Stimulated activated naive CD4-positive, alpha-beta T cell (primary cell): ENCODE measurements around the gene C12orf54.
A peak's percentile ranks its signal among the peaks of the same experiment; 100 is the strongest.
"Not testable (repeated sequence)": the region's sequence is repeated elsewhere in the genome, so short reads cannot be mapped to it uniquely, and the experiment has no call there.

Experiments
- DNase-seq, 6 experiments: peaks; one replicate each; lab custom pipeline; 2025; lab: John Stamatoyannopoulos, UW

The C12orf54 gene

DNA sequence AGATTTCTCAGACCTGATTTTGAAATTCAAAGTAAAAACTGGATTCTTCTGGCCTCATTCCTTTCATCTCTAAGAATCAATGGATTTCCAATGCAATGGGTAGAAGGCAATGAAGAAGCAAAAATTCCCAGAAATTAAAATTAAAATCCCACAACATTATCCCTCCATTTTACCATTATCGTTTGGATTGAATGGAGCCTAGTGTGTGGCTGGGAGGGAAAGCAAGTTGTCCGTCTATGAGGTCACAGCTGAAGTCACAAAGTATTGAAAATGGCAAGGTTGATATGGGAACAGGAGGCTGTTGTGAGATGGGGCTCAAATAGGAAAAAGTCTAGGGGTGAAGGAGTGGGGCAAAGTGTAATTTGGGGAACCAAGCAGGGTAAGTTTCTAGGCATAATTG lies at the start of gene C12orf54:
TSS of gene C12orf54 (plus strand) at position 301 of the 400 bp plus-strand sequence. CDS start 799 bp downstream, outside the sequence.
- DNase-seq: no peak

DNA sequence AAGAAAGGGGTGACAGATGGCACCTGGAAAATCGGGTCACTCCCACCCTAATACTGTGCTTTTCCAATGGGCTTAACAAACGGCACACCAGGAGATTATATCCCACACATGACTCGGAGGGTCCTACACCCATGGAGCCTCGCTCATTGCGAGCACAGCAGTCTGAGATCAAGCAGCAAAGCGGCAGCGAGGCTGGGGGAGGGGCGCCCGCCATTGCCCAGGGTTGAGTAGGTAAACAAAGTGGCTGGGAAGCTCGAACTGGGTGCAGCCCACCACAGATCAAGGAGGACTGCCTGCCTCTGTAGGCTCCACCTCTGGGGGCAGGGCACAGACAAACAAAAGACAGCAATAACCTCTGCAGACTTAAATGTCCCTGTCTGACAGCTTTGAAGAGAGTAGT lies 48.3 kb upstream of the C12orf54 start:
- DNase-seq: not testable (repeated sequence)

DNA sequence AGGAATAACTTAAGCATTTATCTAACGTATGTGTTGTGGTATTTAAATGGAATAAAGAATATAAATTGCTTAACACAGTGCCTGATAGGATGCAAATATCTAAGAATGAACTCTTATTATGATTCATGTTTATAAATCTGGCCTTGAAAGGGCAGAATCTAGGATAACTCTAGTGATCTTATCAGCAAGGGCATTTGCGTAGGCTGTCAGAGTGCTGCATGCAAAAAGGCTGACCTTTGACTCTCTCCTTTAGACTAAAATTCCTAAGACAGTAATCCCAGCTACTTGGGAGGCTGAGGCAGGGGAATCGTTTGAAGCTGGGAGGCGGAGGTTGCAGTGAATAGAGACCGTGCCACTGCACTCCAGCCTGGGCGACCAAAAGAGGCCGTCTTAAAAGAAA lies 41.2 kb upstream of the C12orf54 start:
- DNase-seq: no peak

DNA sequence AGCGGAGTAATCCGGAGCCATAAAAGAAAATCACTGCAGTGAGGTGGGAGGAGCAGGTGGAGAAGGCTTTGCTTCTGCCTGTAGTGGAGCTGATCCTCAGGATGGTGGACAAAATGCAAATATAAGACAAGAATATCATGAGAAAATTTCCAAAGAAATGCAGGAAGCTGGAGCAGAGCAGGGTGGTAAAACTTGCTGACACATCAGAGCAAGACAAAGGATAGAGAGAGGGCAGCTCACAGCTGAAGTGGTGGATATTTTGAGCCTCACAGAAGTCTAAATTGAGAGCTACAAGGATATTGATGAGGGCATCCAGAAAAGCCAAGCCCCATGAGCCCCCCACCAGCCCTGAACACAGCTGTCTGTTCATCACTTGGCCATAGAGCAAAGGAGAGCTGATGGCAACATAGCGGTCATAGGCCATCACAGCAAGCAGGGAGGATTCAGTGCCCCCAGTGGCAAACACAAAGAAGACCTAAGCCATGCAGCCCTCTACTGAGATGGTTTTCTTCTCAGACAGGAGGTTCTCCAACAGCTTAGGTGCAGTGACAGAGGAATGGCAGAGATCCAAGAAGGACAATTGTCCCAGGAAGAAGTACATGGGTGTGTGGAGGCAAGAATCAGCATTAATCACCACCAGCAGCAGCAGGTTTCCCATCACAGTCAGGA lies 40.0 kb upstream of the C12orf54 start:
- no peak for DNase-seq

DNA sequence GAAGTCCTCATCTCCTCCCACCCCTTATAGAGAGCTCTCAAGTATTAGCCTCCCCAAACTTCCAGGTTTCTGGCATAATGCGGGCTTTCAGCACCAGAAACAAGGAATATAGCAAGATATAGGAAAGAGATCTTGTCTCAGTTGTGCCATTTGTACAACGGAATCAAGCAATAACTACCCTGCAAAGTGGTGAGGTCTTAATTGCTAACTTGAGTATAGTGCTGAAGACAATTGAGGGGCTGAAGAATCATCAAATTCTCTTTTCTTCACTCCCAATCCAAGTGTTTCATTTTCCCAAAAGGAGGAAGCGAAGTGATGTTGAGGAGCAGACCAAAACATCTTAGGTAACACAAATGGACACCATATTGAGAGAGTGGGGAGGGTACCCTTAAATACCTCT lies 36.8 kb upstream of the C12orf54 start:
- DNase-seq: no peak

DNA sequence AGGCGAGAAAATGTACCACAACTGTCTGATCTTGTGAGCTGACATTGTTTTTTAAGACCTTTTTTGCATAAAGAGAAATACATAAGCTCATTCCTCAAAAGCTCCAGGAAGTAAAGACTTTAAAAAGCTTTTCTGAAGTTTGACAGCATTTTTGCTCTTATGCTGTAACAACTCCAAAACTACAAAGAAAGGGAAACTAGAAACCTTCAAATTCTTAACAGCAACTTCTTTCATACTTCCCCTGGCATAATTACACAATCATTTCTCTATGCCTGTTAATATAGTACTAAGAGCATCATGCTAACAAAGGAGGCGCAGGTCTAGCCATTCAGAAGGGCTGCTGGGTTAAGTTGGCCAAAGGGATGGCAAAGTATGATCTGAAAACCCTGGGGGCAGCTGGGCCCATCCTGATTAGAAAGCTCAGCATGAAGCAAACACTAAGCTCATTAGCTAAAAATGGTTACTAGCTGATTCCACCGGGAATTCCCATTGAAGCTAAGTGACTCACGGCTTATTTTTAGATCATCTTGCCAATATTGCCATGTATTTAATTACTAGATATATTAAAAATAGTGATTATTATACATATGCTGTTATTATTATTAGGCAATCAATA lies 36.0 kb upstream of the C12orf54 start:
- peak in 2 of 6 experiments; percentile 16 to 25 for DNase-seq

DNA sequence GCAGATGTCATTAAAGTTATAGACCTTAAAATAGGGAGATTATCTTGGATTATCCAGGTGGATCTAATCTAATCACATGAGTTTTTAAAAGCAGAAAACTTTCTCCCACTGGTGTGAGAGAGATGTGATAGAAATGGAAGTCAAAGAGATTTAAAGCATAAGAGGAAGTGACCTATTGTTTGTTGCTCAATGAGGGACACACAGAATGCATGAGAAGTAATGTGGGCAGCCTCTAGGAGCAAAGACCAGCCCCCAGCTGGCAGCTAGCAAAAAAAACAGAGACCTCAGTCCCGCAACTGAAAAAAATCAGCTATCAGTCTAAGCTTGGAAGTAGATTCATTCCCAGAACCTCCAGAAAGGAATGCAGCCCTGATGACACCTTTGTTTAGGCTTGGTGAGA lies 34.5 kb upstream of the C12orf54 start:
- no peak for DNase-seq

DNA sequence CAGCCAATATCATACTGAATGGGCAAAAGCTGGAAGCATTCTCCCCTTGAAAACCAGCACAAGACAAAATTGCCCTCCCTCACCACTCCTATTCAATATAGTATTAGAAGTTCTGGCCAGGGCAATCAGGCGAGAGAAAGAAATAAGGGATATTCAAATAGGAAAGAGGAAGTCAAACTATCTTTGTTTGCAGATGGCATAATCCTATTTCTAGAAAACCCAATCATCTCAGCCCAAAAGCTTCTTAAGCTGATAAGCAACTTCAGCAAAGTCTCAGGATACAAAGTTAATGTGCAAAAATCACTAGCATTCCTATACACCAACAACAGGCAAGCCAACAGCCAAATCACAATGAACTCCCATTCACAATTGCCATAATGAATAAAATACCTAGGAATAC lies 30.9 kb upstream of the C12orf54 start:
- DNase-seq: no peak

DNA sequence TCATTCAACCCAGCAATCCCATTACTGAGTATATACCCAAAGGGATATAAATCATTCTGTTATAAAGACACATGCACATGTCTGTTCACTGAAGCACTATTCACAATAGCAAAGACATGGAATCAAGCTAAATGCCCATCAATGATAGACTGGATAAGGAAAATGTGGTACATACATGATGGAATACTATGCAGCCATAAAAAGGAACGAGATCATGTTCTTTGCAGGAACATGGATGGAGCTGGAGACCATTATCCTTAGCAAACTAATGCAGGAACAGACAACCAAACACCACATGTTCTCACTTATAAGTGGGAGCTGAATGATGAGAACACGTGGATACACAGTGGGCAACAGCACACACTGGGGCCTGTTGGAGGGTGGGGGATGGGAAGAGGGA lies 29.3 kb upstream of the C12orf54 start:
- DNase-seq: not testable (repeated sequence)

DNA sequence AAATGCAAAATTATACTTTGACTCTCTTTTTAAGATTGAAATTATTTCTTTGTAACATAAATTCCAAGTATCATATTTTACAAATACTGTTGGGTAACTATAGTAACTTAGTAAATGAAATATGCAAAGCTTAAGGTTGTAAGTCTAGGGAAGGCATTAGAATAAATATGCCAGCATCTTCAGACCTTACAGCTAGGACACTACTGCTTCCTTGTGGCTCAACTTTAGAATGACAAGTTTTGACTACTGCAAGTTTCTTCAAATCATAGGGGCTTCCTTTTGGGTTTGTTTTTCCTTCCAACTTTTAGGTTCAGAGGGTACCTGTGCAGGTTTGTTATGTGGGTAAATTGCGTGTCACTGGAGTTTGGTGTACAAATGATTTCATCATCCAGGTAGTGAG lies 27.6 kb upstream of the C12orf54 start:
- DNase-seq: peak in 2 of 6 experiments; percentile 36 to 49

DNA sequence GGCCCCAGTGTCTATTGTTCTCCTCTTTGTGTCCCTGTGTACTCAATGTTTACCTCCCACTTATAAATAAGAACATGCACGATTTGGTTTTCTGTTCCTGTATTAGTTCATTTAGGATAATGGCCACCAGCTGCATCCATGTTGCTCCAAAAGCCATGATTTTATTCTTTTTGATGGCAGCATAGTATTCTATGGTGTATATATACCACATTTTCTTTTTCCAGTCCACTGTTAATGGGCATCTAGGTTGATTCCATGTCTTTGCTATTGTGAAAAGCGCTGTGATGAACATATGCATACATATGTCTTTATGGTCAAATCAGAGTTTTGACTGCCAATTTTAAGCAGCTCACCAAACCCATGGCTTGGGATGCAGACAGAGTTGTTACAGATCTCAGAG lies 27.2 kb upstream of the C12orf54 start:
- no peak for DNase-seq

DNA sequence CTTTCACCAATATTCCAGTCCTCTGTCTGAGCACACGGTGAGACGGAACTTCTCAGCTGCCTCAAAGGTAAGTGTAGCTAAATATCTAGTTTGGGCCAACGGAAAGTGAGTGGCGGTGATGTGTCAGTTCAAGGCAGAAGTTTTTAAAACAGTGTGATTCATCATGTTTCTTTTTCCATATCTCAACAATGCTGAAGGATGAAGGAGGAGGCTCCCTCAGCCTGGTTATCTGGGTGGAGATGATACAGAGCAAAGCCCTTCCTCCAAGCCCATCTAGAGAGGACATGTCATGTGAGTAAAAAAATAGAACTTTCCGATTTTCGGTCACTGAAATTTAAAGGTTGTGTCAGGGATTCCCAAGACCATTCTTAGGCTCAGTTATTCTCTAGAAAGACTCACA lies 23.0 kb upstream of the C12orf54 start:
- no peak for DNase-seq

DNA sequence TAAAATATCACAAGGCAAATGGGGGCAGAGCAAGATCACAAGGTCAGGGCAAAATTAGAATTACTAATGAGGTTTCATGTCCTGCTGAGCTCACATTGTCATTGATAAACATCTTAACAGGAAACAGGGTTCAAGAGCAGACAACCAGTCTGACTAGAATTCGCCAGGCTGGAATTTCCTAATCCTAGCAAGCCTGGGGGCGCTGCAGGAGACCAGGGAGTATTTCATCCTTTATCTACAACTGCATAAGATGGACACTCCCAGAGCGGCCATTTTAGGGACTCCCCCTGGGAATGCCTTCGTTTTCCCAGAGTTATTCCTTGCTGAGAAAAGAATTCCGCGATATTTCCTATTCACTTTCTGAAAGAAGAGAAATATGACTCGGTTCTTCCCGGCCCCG lies 13.3 kb upstream of the C12orf54 start:
- not testable (repeated sequence) for DNase-seq

DNA sequence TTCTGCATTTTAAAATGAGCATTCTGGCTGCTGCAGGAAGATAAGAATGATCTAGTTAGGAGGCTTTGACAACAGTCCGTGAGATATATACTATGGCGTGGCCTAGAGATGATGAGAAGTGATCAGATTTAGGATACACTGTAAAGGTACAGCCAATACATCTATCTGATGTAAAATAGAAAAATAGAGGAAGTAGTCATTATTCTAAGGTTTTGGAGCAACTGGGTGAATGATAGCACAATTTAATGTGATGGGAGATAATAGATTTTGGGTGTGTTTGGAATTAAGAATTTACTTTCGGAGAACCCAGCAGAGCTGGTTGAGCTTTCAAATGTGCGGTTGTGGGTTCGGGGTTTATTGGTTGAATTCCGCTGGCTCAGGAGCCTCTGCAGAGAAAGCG lies 10.0 kb upstream of the C12orf54 start, which contains the start of gene ANP32D:
TSS of gene ANP32D (plus strand) at position 301 of the 400 bp plus-strand sequence. CDS start 106 bp downstream, outside the sequence.
- DNase-seq: no peak

DNA sequence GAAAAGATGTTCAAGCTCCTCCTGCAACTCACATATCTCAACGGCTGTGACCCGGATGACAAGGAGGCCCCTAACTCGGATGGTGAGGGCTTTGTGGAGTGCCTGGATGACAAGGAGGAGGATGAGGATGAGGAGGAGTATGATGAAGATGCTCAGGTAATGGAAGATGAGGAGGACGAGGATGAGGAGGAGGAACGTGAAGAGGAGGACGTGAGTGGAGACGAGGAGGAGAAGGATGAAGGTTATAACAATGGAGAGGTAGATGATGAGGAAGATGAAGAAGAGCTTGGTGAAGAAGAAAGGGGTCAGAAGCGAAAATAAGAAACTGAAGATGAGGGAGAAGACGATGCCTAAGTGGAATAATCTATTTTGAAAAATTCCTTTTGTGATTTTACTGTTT lies 9.2 kb upstream of the C12orf54 start:
- no peak for DNase-seq

DNA sequence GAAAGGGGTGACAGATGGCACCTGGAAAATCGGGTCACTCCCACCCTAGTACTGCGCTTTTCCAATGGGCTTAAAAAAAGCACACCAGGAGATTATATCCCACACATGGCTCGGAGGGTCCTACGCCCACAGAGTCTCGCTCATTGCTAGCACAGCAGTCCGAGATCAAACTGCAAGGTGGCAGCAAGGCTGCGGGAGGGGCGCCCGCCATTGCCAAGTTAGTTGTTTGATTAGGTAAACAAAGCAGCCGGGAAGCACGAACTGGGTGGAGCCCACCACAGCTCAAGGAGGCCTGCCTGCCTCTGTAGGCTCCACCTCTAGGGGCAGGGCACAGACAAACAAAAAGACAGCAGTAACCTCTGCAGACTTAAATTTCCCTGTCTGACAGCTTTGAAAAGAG lies 7.8 kb upstream of the C12orf54 start:
- not testable (repeated sequence) for DNase-seq

DNA sequence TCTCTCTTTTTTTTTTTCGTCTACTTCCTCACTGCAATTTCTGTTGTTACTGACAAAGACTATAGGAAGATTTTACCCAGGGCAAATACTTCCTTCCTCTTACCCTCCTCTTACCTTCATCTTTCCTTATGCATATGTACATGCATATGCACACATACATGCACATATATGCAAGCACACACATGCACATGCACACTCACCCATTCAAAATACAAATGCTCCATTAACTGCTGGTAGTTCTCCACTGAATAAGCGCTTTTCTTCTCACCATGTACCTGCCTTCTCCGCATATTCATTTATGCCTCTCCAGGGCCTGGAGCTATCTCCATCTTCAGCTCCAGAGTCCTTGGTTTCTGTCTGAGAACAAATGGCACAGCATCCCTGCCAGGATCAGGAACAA lies 632 bp downstream of the C12orf54 start:
- DNase-seq: no peak

DNA sequence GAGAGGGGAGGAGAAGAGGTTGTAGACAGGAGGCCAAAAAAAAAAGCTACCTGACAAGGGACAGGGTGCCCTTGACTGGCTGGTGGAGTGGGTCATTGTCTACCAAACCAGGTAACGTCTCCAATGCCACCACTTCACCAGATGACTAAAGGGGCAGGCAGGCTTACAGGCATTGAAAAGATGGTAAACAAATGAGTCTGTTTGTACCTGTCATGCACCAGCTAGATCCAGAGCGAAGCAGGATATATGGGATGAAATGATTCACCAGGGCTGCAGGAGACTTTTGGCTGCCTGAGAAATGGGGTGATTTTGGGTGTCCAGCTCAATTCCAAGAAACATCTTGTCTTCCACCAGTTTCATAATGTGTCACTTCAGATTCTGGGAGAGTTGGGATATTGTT lies 4.0 kb downstream of the C12orf54 start:
- no peak for DNase-seq

DNA sequence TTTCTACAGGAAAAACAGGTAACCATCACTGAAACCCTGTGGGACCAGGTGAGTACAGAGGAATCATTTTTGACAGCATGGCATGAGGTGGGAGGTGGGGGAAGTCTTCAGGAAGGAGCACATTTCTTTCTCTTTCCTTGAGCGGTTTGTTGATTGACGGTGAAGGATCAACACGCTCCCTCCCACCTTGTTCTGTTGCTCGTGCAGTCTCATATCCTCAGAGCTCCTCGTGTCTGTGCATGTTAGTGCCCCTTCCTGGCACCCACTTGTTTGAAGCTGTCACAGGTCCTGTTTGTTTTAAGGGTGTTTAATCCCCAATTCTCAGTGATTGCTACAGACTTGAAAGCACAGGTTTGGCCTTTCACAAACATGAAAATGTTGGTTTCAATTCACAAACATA lies 4.4 kb downstream of the C12orf54 start:
- no peak for DNase-seq

DNA sequence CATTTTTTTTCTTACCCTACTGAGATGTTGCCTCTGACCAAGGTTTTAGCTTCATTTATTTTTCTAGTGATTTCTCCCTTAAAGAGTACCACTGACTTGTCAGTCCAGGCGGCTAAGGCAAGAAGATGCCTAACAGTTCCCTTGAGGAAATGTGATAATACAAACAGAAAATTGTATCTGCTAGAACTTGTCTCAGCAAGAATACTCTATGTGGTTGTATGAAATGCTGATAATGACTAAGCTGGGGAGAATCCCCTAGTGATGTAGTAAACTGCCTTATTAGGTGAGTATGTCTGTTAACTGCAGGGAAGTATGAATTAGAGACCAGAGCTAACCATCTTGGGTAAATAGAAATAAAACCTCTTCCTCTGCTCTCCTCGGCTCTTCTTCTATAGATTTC lies 6.7 kb downstream of the C12orf54 start:
- DNase-seq: no peak

DNA sequence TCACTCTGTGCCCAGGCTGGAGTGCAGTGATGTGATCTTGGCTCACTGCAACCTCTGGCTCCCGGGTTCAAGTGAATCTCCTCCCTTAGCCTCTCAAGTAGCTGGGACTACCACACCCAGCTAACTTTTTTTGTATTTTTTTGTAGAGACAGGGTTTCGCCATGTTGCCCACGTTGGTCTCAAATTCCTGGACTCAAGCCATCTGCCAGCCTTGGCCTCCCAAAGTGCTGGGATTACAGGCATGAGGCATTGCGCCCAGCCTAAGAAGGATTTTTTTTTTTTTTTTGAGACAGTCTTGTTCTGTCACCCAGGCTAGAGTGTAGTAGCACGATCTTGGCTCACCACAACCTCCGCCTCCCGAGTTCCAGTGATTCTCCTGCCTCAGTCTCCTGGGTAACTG lies 7.2 kb downstream of the C12orf54 start:
- DNase-seq: not testable (repeated sequence)

DNA sequence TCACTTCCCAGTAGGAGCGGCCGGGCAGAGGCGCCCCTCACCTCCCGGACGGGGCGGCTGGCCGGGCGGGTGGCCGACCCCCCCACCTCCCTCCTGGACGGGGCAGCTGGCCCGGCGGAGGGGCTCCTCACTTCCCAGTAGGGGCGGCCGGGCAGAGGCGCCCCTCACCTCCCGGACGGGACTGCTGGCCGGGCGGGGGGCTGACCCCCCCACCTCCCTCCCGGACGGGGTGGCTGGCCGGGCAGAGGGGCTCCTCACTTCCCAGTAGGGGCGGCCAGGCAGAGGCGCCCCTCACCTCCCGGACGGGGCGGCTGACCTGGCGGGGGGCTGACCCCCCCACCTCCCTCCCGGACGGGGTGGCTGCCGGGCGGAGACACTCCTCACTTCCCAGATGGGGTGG lies 18.0 kb downstream of the C12orf54 start:
- not testable (repeated sequence) for DNase-seq

DNA sequence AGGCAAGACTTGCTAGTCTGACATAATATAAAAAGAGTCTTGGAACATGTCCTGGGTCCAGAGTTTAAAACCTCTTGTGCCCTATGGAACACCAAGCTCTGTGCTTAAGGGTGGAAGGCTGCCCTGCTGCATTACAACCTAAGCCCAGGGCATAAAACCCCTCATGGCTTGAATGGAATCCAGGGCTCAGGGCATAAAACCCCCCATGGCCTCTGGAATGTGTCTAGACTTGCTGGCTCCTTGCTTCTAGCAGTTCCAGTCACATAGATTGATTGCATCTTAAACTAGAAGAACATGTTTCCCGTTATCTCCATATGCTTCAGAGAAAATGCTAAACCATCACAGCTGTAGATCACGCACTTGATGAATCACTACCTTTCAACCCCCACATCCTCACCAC lies 24.5 kb downstream of the C12orf54 start:
- not testable (repeated sequence) for DNase-seq

DNA sequence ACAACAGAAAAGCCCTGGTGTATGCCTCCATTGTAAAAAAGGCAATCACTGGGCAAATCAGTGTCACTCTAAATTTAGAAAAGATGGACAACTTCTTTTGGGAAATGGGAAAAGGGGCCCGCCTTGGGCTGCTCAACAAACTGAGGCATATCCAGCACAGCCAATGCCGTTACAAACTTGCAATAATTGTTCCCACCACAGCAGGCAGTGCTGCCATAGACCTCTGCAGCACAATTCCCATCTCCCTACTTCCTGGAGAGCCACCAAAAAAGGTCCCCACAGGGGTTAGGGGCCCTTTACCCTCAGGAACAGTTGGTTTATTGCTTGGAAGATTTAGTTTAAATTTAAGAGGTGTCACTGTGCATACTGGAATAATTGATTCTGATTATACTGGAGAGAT lies 26.7 kb downstream of the C12orf54 start:
- DNase-seq: no peak
